ENCODE results near the gene HTT.

GRCh38 chr4:3220476-3221183 is 146.1 kb downstream of the HTT start:
- TF ChIP-seq CTCF (IDR thresholded peaks at IDR 0.05): no peak
- TF ChIP-seq POLR2A (IDR thresholded peaks at IDR 0.05): no peak

All from adrenal gland (tissue), 5 donors.